ENCODE data around the gene CRB1. TPM values are rescaled to one million over a fixed set of nuclear protein-coding genes. Genes with fewer than 3 reads are reported as not detected.

Gene CRB1
- total and polyA plus RNA-seq, 2 of the 8 experiments (the other 6 are each of a cell fraction or from before 2014, with no cell fraction given): 0.03 TPM; not detected in 1

GRCh38 chr1:197272791-197273190, 4.7 kb downstream of the CRB1 start (continued):
- no peak for TF ChIP-seq JUND (IDR thresholded peaks at IDR 0.05; ENCODE audit: low read length)
- no peak for TF ChIP-seq SIN3A (conservative IDR thresholded peaks at IDR 0.05 in 1 of 2, IDR thresholded peaks at IDR 0.05 in 1 of 2; ENCODE audit: low read depth in 1 of 2, low read length in 2 of 2)
- TF ChIP-seq POLR2A (IDR thresholded peaks at IDR 0.05; ENCODE audit: control extremely low read depth in 1 of 2, low read depth in 2 of 2, low read length in 2 of 2): no peak
- no peak for TF ChIP-seq TBP (IDR thresholded peaks at IDR 0.05; ENCODE audit: low read depth, low read length)
